Glomerular endothelial cell (primary cell): Measurements from ENCODE around the gene CATSPER1. TPM values are rescaled to one million over a fixed set of nuclear protein-coding genes. Genes with fewer than 3 reads are reported as not detected.

ENCODE experiments used
- DNase-seq: peaks from one replicate; pipeline ENCODE4 v3.0.0-alpha.2; 2011; ENCODE audit warnings: low read depth, low spot score; ENCODE audit errors: extremely low read depth
- total RNA-seq: library from RNA; depleted of rRNA; stranded (reverse); fragments of >200 nt; gene quantifications from 2 replicates; pipeline ENCODE4 v1.2.3, GENCODE V29; 2015

The CATSPER1 gene
- total RNA-seq, 1 donor from 2014 or later: 0.82 TPM

GRCh38 chr11:66006134-66006890 lies 20.0 kb downstream of the CATSPER1 start:
- DNase-seq: no peak

- DNase-seq: no peak
Measured at GRCh38 chr11:66004186-66004585, 22.1 kb downstream of the CATSPER1 start.

- DNase-seq: no peak
Measured at GRCh38 chr11:66003291-66003690, 23.0 kb downstream of the CATSPER1 start.

GRCh38 chr11:66002648-66003225 lies 23.5 kb downstream of the CATSPER1 start:
- DNase-seq: no peak

- peak; percentile 91 for DNase-seq
Measured at GRCh38 chr11:66001942-66002647, 24.2 kb downstream of the CATSPER1 start, which contains the start of the genes BANF1 and EIF1AD. TSS of gene BANF1 (plus strand) at chr11:66002503. CDS start at chr11:66003251, 748 bp downstream. TSS of gene EIF1AD (minus strand) at chr11:66002157. CDS start at chr11:66000389, 1,768 bp downstream.

- DNase-seq: no peak
Measured at GRCh38 chr11:65997286-65997685, 29.0 kb downstream of the CATSPER1 start.

GRCh38 chr11:65992056-65992455 lies 34.2 kb downstream of the CATSPER1 start:
- DNase-seq: no peak

GRCh38 chr11:65988791-65989592 lies 37.3 kb downstream of the CATSPER1 start:
- peak; percentile 94 for DNase-seq

- DNase-seq: no peak
Measured at GRCh38 chr11:65987336-65987735, 38.9 kb downstream of the CATSPER1 start.

GRCh38 chr11:65983589-65983987 lies 42.7 kb downstream of the CATSPER1 start:
- DNase-seq: no peak

GRCh38 chr11:65982824-65983588 lies 43.3 kb downstream of the CATSPER1 start:
- no peak for DNase-seq

GRCh38 chr11:65981972-65982823 lies 44.1 kb downstream of the CATSPER1 start:
- DNase-seq: no peak

GRCh38 chr11:65981101-65981740 lies 45.1 kb downstream of the CATSPER1 start:
- no peak for DNase-seq

GRCh38 chr11:65979261-65979759 lies 47.0 kb downstream of the CATSPER1 start:
- DNase-seq: no peak

- DNase-seq: no peak
Measured at GRCh38 chr11:65978391-65979238, 47.7 kb downstream of the CATSPER1 start.

GRCh38 chr11:65977621-65978390 lies 48.5 kb downstream of the CATSPER1 start:
- DNase-seq: no peak
